NCI-H1436 treated with DMSO at 0.1 percent for 48 hours (cell line): ENCODE measurements around the gene TEKT4.
"Not testable (repeated sequence)": the region's sequence is repeated elsewhere in the genome, so short reads cannot be mapped to it uniquely, and the experiment has no call there.

Experiments used
- DNase-seq: peaks from one replicate; lab custom pipeline; 2025; lab: John Stamatoyannopoulos, UW

TEKT4 gene

GRCh38 chr2:94875820-94876522, 4.7 kb downstream of the TEKT4 start:
- DNase-seq: no peak

GRCh38 chr2:94876523-94876863, 5.3 kb downstream of the TEKT4 start:
- DNase-seq: no peak

- no peak for DNase-seq
Measured at GRCh38 chr2:94877129-94877528, 5.9 kb downstream of the TEKT4 start.

GRCh38 chr2:94878575-94878974, 7.3 kb downstream of the TEKT4 start:
- DNase-seq: not testable (repeated sequence)

GRCh38 chr2:94879314-94879981, 8.2 kb downstream of the TEKT4 start:
- no peak for DNase-seq

- no peak for DNase-seq
Measured at GRCh38 chr2:94879982-94880377, 8.8 kb downstream of the TEKT4 start.

GRCh38 chr2:94880507-94880906, 9.3 kb downstream of the TEKT4 start:
- no peak for DNase-seq

- no peak for DNase-seq
Measured at GRCh38 chr2:94881070-94881469, 9.8 kb downstream of the TEKT4 start.

GRCh38 chr2:94890234-94890633, 19.0 kb downstream of the TEKT4 start:
- DNase-seq: no peak

GRCh38 chr2:94895273-94895672, 24.0 kb downstream of the TEKT4 start:
- not testable (repeated sequence) for DNase-seq

- DNase-seq: not testable (repeated sequence)
Measured at GRCh38 chr2:94906976-94907375, 35.7 kb downstream of the TEKT4 start.

GRCh38 chr2:94923196-94923595, 52.0 kb downstream of the TEKT4 start:
- DNase-seq: no peak

GRCh38 chr2:94924999-94925398, 53.8 kb downstream of the TEKT4 start:
- not testable (repeated sequence) for DNase-seq
